Measurements from ENCODE around the gene NTN1.

The NTN1 gene

GRCh38 chr17:9188367-9188766, 167.1 kb downstream of the NTN1 start:
- no peak for FAIRE-seq

DNA sequence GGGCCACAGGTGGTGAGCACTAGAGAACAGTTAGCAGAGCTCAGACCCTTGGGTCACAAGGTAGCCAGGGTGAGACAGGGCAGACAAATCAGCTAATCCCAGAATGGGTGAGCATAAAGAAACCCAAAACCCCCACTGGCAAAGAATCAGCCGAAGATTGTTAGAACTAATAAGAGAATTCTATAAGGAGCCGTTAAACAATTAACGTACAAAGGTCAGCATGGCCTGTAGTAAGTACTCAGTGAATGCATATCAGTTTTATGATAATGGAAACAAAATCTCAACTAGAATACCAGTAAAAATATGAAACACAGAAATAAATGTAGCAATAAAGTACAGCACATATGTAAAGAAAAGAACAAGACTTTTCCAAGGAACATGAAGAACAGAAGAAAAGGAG, 168.6 kb downstream of the NTN1 start:
- FAIRE-seq (no peak), DNase-seq (ENCODE audit: low spot score) (no peak)

More at GRCh38 chr17:9188367-9188766, 167.1 kb downstream of the NTN1 start:
- DNase-seq (ENCODE audit: low spot score): no peak

DNA sequence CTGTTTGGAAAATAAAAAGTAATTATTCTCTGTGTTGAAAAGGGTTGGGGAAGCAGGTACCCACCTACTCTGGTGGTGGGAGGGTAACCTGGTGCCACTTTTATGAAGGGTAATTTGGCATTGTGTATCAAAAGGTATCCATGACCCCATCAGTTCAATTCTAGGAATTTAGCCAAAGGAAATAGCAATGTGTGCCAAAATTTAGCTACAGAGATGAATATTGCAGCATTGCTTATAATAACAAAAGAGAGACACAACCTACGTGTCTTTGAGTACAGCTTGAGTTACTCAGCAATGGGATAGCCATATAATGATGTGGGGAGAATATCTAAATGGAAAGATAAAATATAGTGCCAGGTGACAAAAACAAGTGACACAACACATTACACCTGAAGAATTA, 170.7 kb downstream of the NTN1 start:
- FAIRE-seq (no peak), DNase-seq (ENCODE audit: low spot score) (no peak)

DNA sequence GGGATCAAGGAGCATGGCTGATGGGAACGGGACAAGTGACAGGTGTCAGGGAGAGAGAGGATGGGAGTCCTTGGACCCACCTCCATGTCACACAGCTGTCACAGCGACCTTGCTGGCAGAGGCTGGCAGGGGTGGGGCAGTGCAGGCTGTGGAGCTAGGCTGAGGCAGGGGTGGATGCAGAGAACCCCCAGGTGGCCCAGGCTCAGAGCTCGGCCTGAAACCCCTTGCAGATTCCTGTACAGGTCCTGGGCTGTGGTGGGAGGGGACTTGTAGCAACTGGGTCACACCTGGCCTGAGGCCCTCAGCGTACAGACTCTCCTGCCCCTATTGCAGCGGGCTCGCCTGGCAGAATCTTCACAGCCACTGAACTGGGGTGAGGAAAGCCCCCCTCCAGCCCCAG, 174.1 kb downstream of the NTN1 start:
- no peak for FAIRE-seq
- no peak for DNase-seq (ENCODE audit: low spot score)

- DNase-seq (ENCODE audit: low spot score) (no peak), FAIRE-seq (no peak)
Measured at GRCh38 chr17:9195961-9196670, 174.8 kb downstream of the NTN1 start.

GRCh38 chr17:9199571-9200551, 178.6 kb downstream of the NTN1 start:
- FAIRE-seq: no peak
- no peak for DNase-seq (ENCODE audit: low spot score)

- no peak for DNase-seq (ENCODE audit: low spot score)
- FAIRE-seq: no peak
Measured at GRCh38 chr17:9200699-9201359, 179.5 kb downstream of the NTN1 start.

DNA sequence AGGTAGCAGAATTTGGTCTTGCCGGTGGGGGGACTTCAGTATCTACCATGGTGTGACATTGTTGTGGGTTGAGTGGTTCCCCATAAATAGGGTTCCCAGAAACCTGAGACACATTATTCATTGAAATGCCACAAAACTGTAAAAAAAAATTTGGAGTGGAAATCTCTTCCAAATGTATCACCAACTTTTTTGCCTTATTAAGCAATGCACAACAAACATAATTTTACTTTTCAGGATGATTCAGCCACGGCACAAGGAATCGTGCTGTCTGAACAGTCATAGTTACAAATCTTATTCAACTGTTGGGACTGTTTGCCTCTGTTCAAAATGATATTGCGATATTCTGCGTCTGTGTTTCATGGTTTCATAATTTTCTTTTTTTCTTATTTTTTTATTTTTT, 181.2 kb downstream of the NTN1 start:
- FAIRE-seq: no peak
- no peak for DNase-seq (ENCODE audit: low spot score)

DNA sequence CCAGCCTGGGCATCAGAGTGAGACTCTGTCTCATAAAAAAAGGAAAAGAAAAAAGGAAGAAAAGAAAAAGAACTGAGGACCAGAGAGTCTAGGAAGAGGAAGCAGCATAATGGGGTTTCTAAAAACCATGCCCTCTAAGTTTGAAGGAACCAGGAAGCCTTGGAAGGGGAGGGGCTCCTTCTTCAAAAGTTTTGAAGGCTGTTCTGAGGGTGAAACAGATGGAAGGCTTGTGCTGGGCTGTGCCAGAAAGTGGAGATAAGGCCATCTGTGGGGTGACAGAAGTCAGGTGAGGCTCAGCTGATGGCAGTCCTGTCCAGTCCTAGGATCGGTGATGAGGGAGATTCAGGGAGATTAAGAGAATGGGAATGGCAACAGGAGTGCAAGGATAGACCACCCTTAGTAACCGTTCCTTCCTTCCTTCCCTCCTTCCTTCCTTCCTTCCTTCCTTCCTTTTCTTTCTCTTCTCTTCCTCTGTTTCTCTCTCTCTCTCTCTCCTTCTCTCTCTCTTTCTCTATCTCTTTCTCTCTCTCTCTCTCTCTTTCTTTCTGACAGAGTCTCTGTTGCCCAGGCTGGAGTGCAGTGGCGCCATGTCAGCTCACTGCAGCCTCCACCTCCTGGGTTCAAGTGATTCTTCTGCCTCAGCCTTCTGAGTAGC, 182.6 kb downstream of the NTN1 start:
- FAIRE-seq (no peak), DNase-seq (ENCODE audit: low spot score) (no peak)

DNA sequence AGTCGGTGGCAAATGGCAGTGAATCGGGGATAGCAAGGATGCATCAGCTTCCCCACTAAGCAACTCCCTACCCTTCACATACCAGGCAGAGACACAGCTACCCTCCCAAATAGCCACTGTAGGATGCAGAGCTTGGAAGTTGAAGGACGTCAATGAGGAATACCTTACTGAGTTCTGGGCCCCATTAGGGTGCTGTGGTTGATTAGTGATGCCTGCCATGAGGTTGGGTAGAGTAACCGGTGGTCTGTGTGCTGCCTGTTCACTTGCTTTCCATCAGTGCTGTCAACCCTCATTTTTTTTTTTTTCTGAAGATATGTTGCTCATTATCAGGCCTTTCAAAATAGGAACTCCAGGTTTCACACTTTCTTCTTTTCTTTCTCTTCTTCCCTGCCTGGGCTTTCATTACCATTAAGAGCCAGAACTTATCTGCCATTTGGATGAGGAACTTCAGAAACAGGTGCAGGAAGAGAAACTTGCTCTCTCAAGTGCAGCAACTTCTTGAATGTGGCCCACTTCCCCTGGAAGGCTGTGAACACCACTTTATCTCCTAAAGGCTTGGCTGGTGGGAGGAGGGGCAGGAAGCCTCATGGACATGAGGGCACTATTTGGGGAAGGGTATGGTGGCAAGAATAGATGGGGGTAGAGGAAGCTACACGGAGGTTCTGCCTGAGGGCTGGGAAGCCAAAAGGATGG, 183.5 kb downstream of the NTN1 start:
- FAIRE-seq (no peak), DNase-seq (ENCODE audit: low spot score) (no peak)

- no peak for DNase-seq (ENCODE audit: low spot score)
- FAIRE-seq: no peak
Measured at GRCh38 chr17:9205520-9206409, 184.5 kb downstream of the NTN1 start.

GRCh38 chr17:9206410-9206703, 185.0 kb downstream of the NTN1 start:
- no peak for DNase-seq (ENCODE audit: low spot score)
- no peak for FAIRE-seq

GRCh38 chr17:9206741-9207332, 185.5 kb downstream of the NTN1 start:
- no peak for FAIRE-seq
- no peak for DNase-seq (ENCODE audit: low spot score)

GRCh38 chr17:9208381-9209105, 187.2 kb downstream of the NTN1 start:
- FAIRE-seq (no peak), DNase-seq (ENCODE audit: low spot score) (no peak)

- FAIRE-seq (no peak), DNase-seq (ENCODE audit: low spot score) (no peak)
Measured at GRCh38 chr17:9209347-9209746, 188.0 kb downstream of the NTN1 start.

- no peak for DNase-seq (ENCODE audit: low spot score)
Measured at GRCh38 chr17:9209781-9210370, 188.6 kb downstream of the NTN1 start.

DNA sequence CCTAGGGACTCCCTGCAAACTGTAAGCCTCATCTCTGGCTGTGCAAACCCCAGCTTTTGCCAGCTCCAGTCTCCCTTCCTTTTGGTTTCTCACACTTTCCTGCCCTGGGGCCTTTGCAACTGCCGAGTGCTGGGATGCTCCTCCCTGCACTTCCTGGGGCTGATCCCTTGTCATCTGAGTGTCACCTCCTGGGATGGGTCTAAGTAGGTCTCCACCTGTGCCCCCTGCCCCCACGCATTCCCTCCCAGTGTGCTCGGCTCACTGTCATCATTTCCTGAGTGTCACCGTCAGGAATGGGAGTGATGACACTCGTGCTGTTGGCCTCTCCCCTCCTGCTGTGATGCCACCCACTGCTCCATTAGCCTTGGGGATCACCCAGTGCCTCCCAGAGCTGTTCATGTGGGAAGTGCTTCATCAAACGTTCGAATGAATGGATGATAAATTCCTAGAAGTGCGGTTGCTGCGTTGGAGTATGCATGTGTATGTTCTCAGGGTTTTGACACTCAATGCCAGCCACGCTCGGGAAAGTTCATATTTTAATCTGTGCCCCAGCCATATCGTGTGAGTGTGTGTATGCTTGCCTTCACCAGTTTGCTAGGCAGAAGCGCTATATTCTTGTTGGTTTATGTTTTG, 189.9 kb downstream of the NTN1 start:
- DNase-seq (ENCODE audit: low spot score) (no peak), FAIRE-seq (no peak)

More at GRCh38 chr17:9209781-9210370, 188.6 kb downstream of the NTN1 start:
- FAIRE-seq: no peak
